ENCODE results near the gene UVRAG.

DNA sequence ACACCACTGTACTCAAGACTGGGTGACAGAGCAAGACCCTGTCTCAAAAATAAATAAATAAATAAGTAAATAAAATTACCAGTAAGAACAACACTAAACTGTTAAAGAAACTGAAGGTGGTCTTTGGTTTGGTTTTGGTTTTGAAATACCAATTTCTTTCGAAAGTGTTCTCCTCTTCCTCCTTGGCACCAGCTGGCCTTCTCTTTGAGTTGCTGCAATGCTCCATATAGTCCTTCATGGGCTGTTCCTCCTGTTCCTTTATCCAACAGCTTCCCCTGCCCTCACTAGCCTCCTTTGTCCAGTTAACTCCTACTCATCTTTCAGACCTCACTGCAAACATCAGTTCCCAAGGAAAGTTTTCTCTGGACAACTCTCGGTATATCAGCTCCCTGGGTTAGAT, 5.0 kb upstream of the UVRAG start:
- TF ChIP-seq, protein P1, sequence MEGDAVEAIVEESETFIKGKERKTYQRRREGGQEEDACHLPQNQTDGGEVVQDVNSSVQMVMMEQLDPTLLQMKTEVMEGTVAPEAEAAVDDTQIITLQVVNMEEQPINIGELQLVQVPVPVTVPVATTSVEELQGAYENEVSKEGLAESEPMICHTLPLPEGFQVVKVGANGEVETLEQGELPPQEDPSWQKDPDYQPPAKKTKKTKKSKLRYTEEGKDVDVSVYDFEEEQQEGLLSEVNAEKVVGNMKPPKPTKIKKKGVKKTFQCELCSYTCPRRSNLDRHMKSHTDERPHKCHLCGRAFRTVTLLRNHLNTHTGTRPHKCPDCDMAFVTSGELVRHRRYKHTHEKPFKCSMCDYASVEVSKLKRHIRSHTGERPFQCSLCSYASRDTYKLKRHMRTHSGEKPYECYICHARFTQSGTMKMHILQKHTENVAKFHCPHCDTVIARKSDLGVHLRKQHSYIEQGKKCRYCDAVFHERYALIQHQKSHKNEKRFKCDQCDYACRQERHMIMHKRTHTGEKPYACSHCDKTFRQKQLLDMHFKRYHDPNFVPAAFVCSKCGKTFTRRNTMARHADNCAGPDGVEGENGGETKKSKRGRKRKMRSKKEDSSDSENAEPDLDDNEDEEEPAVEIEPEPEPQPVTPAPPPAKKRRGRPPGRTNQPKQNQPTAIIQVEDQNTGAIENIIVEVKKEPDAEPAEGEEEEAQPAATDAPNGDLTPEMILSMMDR (IDR thresholded peaks at IDR 0.05), result no peak
- no peak for TF ChIP-seq POLR2A (IDR thresholded peaks at IDR 0.05)

All from lower leg skin (tissue), 3 donors.